Right cardiac atrium (tissue), 5 donors: ENCODE results near the gene CCDC40. TPM values are rescaled to one million over a fixed set of nuclear protein-coding genes. Genes with fewer than 3 reads are reported as not detected.

Source experiments
- ATAC-seq, 2 donors: fragments of 200-7000 bp; cut with Tn5 transposase; one replicate each; pipeline versions ENCODE4 v1.8.0 to v1.9.1; 2020; ENCODE audit warnings: moderate library complexity in 2 of 2, mild to moderate bottlenecking in 1 of 2
- DNase-seq, 3 donors: peaks; one replicate each; pipeline ENCODE4 v3.0.0-alpha.2; 2020
- H3K27ac ChIP-seq: one replicate; pipeline ENCODE4 v1.5.1; 2013; ENCODE audit warnings: mild to moderate bottlenecking, low read length, control low read depth, moderate library complexity
- H3K27me3 ChIP-seq: one replicate; pipeline ENCODE4 v1.6.1; 2013; ENCODE audit not compliant: control insufficient read depth, insufficient read depth
- H3K4me1 ChIP-seq: one replicate; pipeline ENCODE4 v1.6.1; 2013; ENCODE audit warnings: low read length; ENCODE audit not compliant: control insufficient read depth, insufficient read depth
- H3K4me3 ChIP-seq: one replicate; pipeline ENCODE4 v1.5.1; 2013; ENCODE audit warnings: low read length, control low read depth
- H3K9me3 ChIP-seq: one replicate; pipeline ENCODE4 v1.6.1; 2013; ENCODE audit warnings: low read length; ENCODE audit not compliant: control insufficient read depth
- WGBS: extraction: QIAGEN DNeasy Blood & Tissue Kit; methylation state at CpG from one replicate; pipeline ENCODE4 v1.1.7; 2013; 5-methylcytosine and 5-hydroxymethylcytosine counted together
- intact Hi-C, 4 donors: fragments of 100-400 bp; cut with DNase I; formaldehyde crosslinking; loops; one replicate each; pipeline versions ENCODE4 v1.11.0 to v1.14.0; 2022 to 2023
- microRNA-seq, 2 donors: library from miRNA; unstranded; fragments of <30 nt; microRNA quantifications; one replicate each; pipeline ENCODE4 v1.2.0, GENCODE V29; 2020 to 2021
- polyA plus RNA-seq: library from polyadenylated mRNA; stranded (reverse); fragments of 200-250 nt; gene quantifications from one replicate; pipeline ENCODE4 v1.2.3, GENCODE V29; 2013
- total RNA-seq, 4 donors: library from RNA; stranded (reverse); fragmentation: NEBNext Ultra II Directional; extraction: Animal tissue kit (Norgen Biotek cat#: 25700); gene quantifications; one replicate each; pipeline ENCODE4 v1.2.1, GENCODE V29; 2021
- donor health status: healthy with polysubstance abuse.
- donor health status: DM: no; HTN: yes; CAD: no.
- donor health status: DM: no; HTN: no; CAD: no.
- donor health status: DM: no; HTN: yes; CAD: no; lungs with severe emphysema.
- donor health status: DM: yes; HTN: yes; CAD: no.

Gene CCDC40
- total and polyA plus RNA-seq, 5 donors, result 4.9 to 10.0 (median 7.4) TPM

DNA sequence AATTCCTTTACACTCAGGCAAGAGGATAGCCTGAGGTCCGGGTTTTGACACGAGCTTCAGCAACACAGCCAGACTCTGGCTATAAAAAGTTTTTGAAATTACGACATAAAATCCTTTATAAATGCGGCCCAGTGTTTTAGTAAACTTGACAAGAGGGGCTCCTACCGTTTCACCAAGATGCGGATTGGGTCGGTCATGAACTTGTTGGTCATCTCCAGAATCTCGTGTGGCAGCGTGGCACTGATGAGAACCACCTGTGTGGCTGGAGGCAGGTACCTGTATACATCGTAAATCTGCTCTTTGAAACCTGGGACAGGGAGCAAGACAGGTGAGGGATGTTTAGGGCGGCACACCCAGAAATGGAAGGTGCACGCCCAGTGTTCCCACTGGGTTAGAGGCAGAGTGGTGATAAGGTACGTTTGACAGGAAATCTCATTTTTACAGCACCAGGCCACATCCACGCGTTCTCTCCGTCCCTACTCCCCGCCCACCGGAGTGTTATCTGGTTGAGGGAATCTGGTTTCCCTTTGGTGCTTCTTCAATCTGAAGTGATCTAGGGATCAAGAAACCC is 102.5 kb downstream of the CCDC40 start:
- no peaks in the 10 kb centered on the region for H3K9me3 ChIP-seq
- no peaks in the 10 kb centered on the region for H3K27me3 ChIP-seq
- intact Hi-C loops, result no loop called here
- DNase-seq (no peak), ATAC-seq (no peak)
- WGBS, result 89% methylated on average over 18 of the region's 18 CpGs
- no peak overlapping the region for H3K4me3 ChIP-seq
- H3K27ac ChIP-seq, result no peak overlapping the region
- H3K4me1 ChIP-seq, result no peaks in the 10 kb centered on the region

DNA sequence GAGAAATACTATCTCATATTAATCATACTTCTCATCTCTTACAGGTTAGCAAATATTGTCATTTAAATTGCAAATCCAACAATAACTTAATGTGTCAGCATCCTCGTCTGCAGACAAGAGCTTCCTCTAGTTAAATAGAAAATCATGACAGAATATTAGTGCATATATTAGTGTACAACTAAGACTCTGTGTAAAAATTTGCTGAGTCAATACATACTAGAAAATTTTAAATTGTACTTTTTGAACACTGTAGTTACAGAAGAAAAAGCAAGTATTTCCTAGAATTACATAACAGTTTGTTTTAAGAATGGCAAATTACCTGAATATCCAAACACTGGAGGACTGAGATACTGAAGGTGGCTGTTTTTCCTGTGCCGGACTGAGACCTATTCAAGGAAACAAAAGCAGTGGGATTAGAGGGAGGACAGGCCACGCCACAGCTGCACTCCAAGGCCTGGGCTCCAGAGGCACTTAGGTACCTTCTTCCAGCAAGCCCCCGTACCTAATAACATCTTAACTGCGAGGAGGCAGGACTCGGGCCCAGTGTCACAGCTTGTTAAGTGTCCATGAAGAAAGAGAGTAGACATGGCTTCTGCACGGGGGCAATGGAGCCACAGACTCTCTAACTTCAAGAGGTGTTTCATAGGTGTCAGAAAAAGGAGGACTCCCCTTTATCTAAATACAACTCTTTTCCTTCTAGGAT is 105.2 kb downstream of the CCDC40 start:
- no peak for ATAC-seq
- no peak overlapping the region for H3K27ac ChIP-seq
- WGBS, result 89% methylated on average over 7 of the region's 7 CpGs

DNA sequence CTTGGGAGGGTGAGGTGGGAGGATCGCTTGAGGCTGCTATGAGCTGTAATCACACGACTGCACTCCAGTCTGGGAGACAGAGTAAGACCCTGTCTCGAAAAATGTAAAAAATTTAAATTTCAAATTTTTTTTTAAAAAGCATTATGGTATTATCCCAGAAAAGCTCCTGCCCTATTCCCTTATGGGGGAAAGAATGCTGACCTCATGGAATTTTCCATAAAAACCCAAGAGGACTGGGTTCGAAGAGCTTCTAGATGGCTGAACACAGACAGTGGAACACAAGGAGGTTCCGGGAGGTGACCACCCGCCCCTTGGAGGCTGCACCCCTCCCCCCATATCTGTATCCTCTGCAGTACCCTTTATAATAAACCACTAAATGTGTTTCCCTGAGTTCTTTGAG is 106.5 kb downstream of the CCDC40 start:
- Histone ChIP-seq H3K27ac (no peak overlapping the region), H3K4me1 (peaks cover 5% of the 10 kb centered on the region), H3K4me3 (no peak overlapping the region), H3K27me3 (no peaks in the 10 kb centered on the region), H3K9me3 (no peaks in the 10 kb centered on the region)
- ATAC-seq (no peak), DNase-seq (no peak)
- intact Hi-C loops, result no loop called here
- WGBS, result 87% methylated on average over 6 of the region's 6 CpGs

More for the DNA sequence above, 105.2 kb downstream of the CCDC40 start:
- Histone ChIP-seq H3K4me1 (peaks cover 5% of the 10 kb centered on the region), H3K27me3 (no peaks in the 10 kb centered on the region), H3K4me3 (no peak overlapping the region), H3K9me3 (no peaks in the 10 kb centered on the region)
- DNase-seq, result no peak
- intact Hi-C loops, result no loop called here

DNA sequence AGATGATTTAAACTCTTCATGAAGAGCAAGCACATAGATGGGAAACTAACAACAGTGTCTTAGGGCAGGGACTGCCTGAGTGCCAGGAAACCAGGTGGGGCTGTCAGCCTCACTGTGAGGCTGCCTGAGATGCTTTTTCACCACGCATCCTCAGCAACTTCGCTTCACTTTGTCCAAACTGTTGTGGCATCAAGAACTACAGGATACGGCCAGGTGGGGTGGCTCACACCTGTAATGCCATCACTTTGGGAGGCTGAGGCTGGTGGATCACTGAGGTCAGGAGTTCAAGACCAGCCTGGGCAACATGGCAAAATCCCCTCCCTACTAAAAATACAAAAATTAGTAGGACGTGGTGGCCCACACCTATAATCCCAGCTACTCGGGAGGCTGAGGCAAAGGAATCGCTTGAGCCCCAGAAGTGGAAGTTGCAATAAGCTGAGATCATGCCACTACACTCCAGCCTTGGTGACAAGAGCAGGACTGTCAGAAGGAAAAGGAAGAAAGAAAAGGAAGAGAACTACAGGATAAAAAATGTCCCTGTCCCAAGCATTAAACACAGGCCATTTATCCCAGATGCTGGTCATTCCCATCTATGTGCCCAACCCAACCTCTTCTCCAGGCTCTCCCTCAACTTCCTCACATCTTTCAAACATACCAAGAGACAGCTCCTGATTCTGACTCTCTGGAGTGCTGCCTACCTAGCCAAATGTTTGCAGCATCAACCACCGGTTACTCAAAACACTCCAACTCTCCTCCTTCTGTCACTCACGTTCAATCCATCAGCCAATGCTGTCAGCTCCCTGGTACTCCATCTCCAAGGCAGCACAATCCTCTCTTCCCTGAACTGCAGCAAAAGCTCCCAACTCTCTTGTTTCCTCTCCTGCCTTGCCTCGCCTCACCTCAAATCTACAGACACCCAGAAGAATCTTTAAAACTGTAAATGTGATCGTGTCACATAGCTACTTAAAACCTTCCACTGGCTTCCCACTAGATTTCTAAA is 108.9 kb downstream of the CCDC40 start:
- no peak for ATAC-seq
- H3K9me3 ChIP-seq, result no peaks in the 10 kb centered on the region
- 43% methylated on average over 10 of the region's 10 CpGs for WGBS
- H3K27ac ChIP-seq, result no peak overlapping the region
- intact Hi-C loops, result no loop called here
- H3K27me3 ChIP-seq, result no peaks in the 10 kb centered on the region
- peaks cover 8% of the 10 kb centered on the region for H3K4me1 ChIP-seq
- DNase-seq, result no peak
- H3K4me3 ChIP-seq, result peak overlapping the region; percentile 94

DNA sequence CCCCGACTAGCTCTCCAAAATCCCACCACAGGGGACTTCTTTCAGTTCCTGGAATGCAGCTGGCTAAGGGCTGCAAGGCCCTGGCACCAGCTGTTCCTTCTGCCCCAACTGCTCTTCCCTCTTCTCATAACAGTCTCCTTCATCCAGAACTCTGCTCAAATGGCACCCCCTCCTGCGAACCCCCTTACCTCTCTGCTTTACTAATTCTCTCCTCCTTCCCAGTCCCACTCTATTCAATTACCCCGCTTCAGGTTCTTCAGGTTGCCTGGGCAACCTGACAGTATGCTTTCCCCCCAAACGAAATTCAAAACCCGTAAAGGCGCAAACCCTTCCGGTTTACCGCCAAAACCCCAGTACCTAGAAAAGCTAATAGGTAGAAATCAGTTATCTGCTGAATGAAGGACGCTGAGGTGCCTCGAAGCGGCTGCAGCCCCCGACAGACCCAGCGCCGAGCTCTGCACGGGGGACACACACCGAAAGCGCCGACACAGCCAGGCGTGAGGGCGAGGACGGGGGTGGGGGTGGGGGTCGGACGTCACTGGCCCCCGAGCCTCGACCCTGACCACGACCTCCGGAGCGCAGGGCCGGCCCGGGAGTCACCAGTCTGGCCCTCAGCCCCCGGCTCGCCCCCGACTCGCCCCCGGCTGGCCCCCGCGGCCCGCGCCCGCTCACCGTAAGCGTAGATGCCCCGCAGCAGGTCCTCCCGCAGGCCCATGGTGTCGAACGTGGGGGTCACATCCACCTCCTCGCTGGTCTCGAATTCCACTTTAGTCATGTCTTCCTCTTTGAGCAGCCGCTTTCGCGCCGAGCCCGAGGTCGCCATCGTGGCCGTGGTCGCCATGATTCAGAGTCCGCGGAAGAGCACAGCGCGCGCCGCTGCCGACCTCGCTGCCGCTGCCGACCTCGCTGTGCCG is 109.9 kb downstream of the CCDC40 start:
- Histone ChIP-seq H3K4me3 (peak overlapping the region; percentile 94), H3K4me1 (peaks cover 8% of the 10 kb centered on the region), H3K9me3 (no peaks in the 10 kb centered on the region), H3K27ac (peak overlapping the region; percentile 77), H3K27me3 (no peaks in the 10 kb centered on the region)
- intact Hi-C loops, result no loop called here
- DNase-seq (no peak), ATAC-seq (peak; percentile 2 to 30)
- under 1% methylated on average over 69 of the region's 69 CpGs for WGBS

DNA sequence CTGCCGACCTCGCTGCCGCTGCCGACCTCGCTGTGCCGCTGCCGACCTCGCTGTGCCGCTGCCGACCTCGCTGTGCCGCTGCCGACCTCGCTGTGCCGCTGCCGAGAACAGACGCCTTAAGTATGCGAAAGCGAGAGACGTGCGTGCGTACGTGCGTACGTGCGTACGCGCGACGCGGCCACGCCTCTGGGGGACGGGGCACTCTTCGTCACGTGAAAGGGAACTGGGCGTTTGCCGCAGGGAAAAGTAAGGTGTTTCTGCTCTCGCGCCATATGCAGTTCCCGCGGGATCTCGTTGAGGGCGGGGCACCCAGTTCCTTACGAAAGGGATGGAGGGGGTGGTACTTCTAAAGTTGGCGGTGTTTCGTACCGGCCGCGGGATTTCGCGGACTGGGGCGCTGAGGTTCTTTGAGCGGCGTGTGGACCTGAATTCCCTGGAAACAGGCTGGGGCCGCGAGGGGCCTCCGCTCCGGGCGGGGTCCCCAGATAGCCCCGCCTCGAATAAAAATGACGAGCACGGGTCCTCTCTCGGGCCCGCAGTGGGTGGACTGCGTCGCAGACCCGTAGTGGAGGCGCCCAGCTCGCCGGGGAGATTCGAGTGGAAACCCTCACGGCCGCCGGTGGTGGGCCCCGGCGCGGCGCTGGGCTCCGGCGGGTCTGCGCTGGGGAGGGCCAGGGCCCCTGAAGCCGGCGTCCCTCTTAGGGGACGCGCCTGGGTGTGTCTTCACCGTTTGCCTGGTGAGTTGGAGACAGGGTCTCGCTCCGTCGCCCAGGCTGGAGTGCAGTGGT is 110.8 kb downstream of the CCDC40 start, which contains the start of gene EIF4A3:
EIF4A3 (minus strand) TSS at position 94 of the 788 bp plus-strand sequence. CDS start 167 bp downstream, outside the sequence.
- peak within 1 kb of the TSS; percentile 77 for H3K27ac ChIP-seq
- under 1% methylated on average over 90 of the region's 90 CpGs for WGBS
- intact Hi-C loops, result no loop called here
- H3K9me3 ChIP-seq, result no peaks in the 10 kb centered on the region
- DNase-seq, result peak; percentile 99
- H3K4me3 ChIP-seq, result peak within 1 kb of the TSS; percentile 94
- peak; percentile 97 to 98 for ATAC-seq
- no peaks in the 10 kb centered on the region for H3K27me3 ChIP-seq
- peaks cover 8% of the 10 kb centered on the region for H3K4me1 ChIP-seq

Small RNA genes within 50 kb of the gene (microRNA-seq; reads per million reads assigned to microRNA genes)
- gene MIR1268B, result 0 reads per million in 2 donors

Other genes with a start within 250 kb of the CCDC40 start
- 1 to 10 TPM; 2.4 to 7.3 (median 5.5) TPM for gene CBX8, start 239.6 kb upstream of the CCDC40 start, total RNA-seq
- gene CBX8, start 239.6 kb upstream of the CCDC40 start, polyA plus RNA-seq, result 3.8 TPM
- gene CBX4, start 197.2 kb upstream of the CCDC40 start, total RNA-seq, result 10 to 100 TPM; 26.9 to 32.6 (median 30.3) TPM
- gene CBX4, start 197.2 kb upstream of the CCDC40 start, polyA plus RNA-seq, result 19.8 TPM
- gene TBC1D16, start 770 bp upstream of the CCDC40 start, total RNA-seq, result 10 to 100 TPM; 18.5 to 27.8 (median 22.1) TPM
- 9.9 TPM for gene TBC1D16, start 770 bp upstream of the CCDC40 start, polyA plus RNA-seq
- gene GAA, start 64.9 kb downstream of the CCDC40 start, total RNA-seq, result 10 to 100 TPM; 36.3 to 51.3 (median 45.2) TPM
- gene GAA, start 64.9 kb downstream of the CCDC40 start, polyA plus RNA-seq, result 37.5 TPM
- 10 to 100 TPM; 37.6 to 42.2 (median 38.4) TPM for gene EIF4A3, start 110.5 kb downstream of the CCDC40 start, total RNA-seq
- 30.5 TPM for gene EIF4A3, start 110.5 kb downstream of the CCDC40 start, polyA plus RNA-seq
- under 1 TPM in 2 of 4 donors, not detected in 2; 0.14 to 0.20 TPM for gene CARD14, start 133.4 kb downstream of the CCDC40 start, total RNA-seq
- 0.05 TPM for gene CARD14, start 133.4 kb downstream of the CCDC40 start, polyA plus RNA-seq
- gene SGSH, start 183.7 kb downstream of the CCDC40 start, total RNA-seq, result 10 to 100 TPM; 16.6 to 23.4 (median 19.9) TPM
- 13.0 TPM for gene SGSH, start 183.7 kb downstream of the CCDC40 start, polyA plus RNA-seq
- gene SLC26A11, start 183.8 kb downstream of the CCDC40 start, total RNA-seq, result 1 to 10 TPM; 5.3 to 7.8 (median 6.8) TPM
- gene SLC26A11, start 183.8 kb downstream of the CCDC40 start, polyA plus RNA-seq, result 4.4 TPM
- gene RNF213, start 224.2 kb downstream of the CCDC40 start, total RNA-seq, result 10 to 100 TPM; 36.3 to 49.7 (median 43.9) TPM
- 28.7 TPM for gene RNF213, start 224.2 kb downstream of the CCDC40 start, polyA plus RNA-seq